HepG2 (cell line): ENCODE results near the gene PVR. TPM values are rescaled to one million over a fixed set of nuclear protein-coding genes. Genes with fewer than 3 reads are reported as not detected.

Source experiments
- ATAC-seq: fragments of 200-7000 bp; cut with Tn5 transposase; 3 replicates; pipeline ENCODE4 v1.9.1; 2020; ENCODE audit warnings: mild to moderate bottlenecking, moderate library complexity
- BruUV-seq: library from RNA; stranded (reverse); fragments of 400-500 nt; replicated peaks from 2 replicates; lab custom pipeline; 2021; lab: Mats Ljungman, UMichigan
- CTCF ChIA-PET: fragments of 300-600 bp; formaldehyde crosslinking; extraction: SDS; loops from one replicate; lab custom pipeline; 2021; ENCODE audit warnings: low total read pairs, inconsistent platforms, low intra/inter-chr PET ratio; lab: Yijun Ruan, JAX
- POLR2A ChIA-PET: fragments of 350-600 bp; sonication (Branson Sonifier 250); formaldehyde crosslinking; loops from one replicate; lab custom pipeline; 2020; ENCODE audit warnings: antibody characterized with exemption, inconsistent platforms; lab: Yijun Ruan, JAX
- DNase-seq: peaks from one replicate; pipeline ENCODE4 v3.0.0-alpha.2; 2015; ENCODE audit warnings: low spot score
- FAIRE-seq: peaks from 3 replicates; lab custom pipeline; 2011; peaks lifted over from hg19 to GRCh38; lab: Jason Lieb, UNC
- H2AFZ ChIP-seq: one replicate; pipeline ENCODE4 v1.6.1; 2011; ENCODE audit warnings: low read length, inconsistent platforms
- H3K27ac ChIP-seq: fragments of 300-600 bp; 3 replicates; pipeline ENCODE4 v1.8.0; 2011; ENCODE audit warnings: mixed run types, mild to moderate bottlenecking, mixed read lengths, low read length, inconsistent platforms; ENCODE audit not compliant: insufficient read depth; ENCODE audit errors: extremely low read length
- H3K27me3 ChIP-seq, 2 experiments: fragments of 200-600 bp in 1 of 2; 2 replicates in 1 of 2; 3 replicates in 1 of 2; pipeline versions ENCODE4 v1.6.0 to v1.8.0; 2011; ENCODE audit warnings: low read length in 2 of 2, mild to moderate bottlenecking in 2 of 2, moderate library complexity in 2 of 2, inconsistent platforms in 1 of 2; ENCODE audit not compliant: insufficient read depth in 2 of 2, control insufficient read depth in 1 of 2
- H3K36me3 ChIP-seq, 2 experiments: fragments of 200-600 bp in 1 of 2; replicated peaks in 1 of 2; 2 replicates in 1 of 2; 3 replicates in 1 of 2; pipeline versions ENCODE4 v1.5.1 to v1.8.0; 2011; ENCODE audit warnings: low read length in 2 of 2, inconsistent platforms in 1 of 2; ENCODE audit not compliant: insufficient read depth in 2 of 2, control insufficient read depth in 1 of 2
- H3K4me1 ChIP-seq: 2 replicates; pipeline ENCODE4 v1.5.1; 2012; ENCODE audit warnings: low read length, inconsistent platforms; ENCODE audit not compliant: insufficient read depth
- H3K4me2 ChIP-seq: 2 replicates; pipeline ENCODE4 v1.6.0; 2011; ENCODE audit warnings: low read depth, low read length, inconsistent platforms
- H3K4me3 ChIP-seq, 3 experiments: fragments of 200-600 bp in 1 of 3; sonication (generic), shearing (Covaris generic) in 1 of 3; replicated peaks in 1 of 3; 2 replicates each; pipeline ENCODE4 v1.5.1; 2011 to 2016; ENCODE audit warnings: low read length in 3 of 3, inconsistent platforms in 2 of 3, low read depth in 2 of 3, mild to moderate bottlenecking in 2 of 3, control low read depth in 1 of 3, mixed read lengths in 1 of 3; ENCODE audit not compliant: insufficient read depth in 1 of 3
- H3K79me2 ChIP-seq: one replicate; pipeline ENCODE4 v1.6.1; 2011; ENCODE audit warnings: low read length, inconsistent platforms; ENCODE audit not compliant: insufficient read depth
- H3K9ac ChIP-seq: 2 replicates; pipeline ENCODE4 v1.6.0; 2011; ENCODE audit warnings: mild to moderate bottlenecking, low read depth, low read length, inconsistent platforms; ENCODE audit not compliant: insufficient read depth
- H3K9me3 ChIP-seq: 2 replicates; pipeline ENCODE4 v1.5.1; 2012; ENCODE audit warnings: mild to moderate bottlenecking, low read length
- H4K20me1 ChIP-seq: 2 replicates; pipeline ENCODE4 v1.6.0; 2011; ENCODE audit warnings: inconsistent platforms, mild to moderate bottlenecking, low read length, moderate library complexity; ENCODE audit not compliant: insufficient read depth
- BRD4 ChIP-seq: sonication (generic); formaldehyde crosslinking; IDR thresholded peaks from 2 replicates; pipeline ENCODE4 v1.4.0; 2020; ENCODE audit warnings: missing genetic modification reagents
- CBX5 ChIP-seq: sonication (generic); formaldehyde crosslinking; IDR thresholded peaks from 2 replicates; pipeline ENCODE4 v1.4.0; 2020; ENCODE audit warnings: missing genetic modification reagents, borderline replicate concordance
- CC2D1A ChIP-seq: sonication (generic); formaldehyde crosslinking; IDR thresholded peaks from 2 replicates; pipeline ENCODE4 v1.8.1; 2023; ENCODE audit warnings: mild to moderate bottlenecking, missing genetic modification reagents
- CEBPG ChIP-seq: IDR thresholded peaks from 2 replicates; pipeline ENCODE4 v1.6.1; 2016
- DNMT1 ChIP-seq: sonication (generic); formaldehyde crosslinking; IDR thresholded peaks from 2 replicates; pipeline ENCODE4 v1.5.1; 2020; ENCODE audit warnings: mild to moderate bottlenecking, missing genetic modification reagents
- FOXJ3 ChIP-seq: sonication (generic); formaldehyde crosslinking; IDR thresholded peaks from 2 replicates; pipeline ENCODE4 v1.4.0; 2020; ENCODE audit warnings: missing genetic modification reagents, mild to moderate bottlenecking, borderline replicate concordance
- HIC2 ChIP-seq: sonication (generic); formaldehyde crosslinking; IDR thresholded peaks from 2 replicates; pipeline ENCODE4 v1.9.0; 2022; ENCODE audit warnings: low read depth, missing genetic modification reagents
- HIVEP1 ChIP-seq: sonication (generic); formaldehyde crosslinking; IDR thresholded peaks from 2 replicates; pipeline ENCODE4 v1.4.0; 2020; ENCODE audit warnings: mild to moderate bottlenecking, missing genetic modification reagents
- HMGXB4 ChIP-seq, 2 experiments: sonication (generic) in 1 of 2; formaldehyde crosslinking in 1 of 2; IDR thresholded peaks; 2 replicates each; pipeline versions ENCODE4 v1.4.0 to v1.6.1; 2018 to 2020; ENCODE audit warnings: missing genetic modification reagents in 2 of 2, borderline replicate concordance in 1 of 2, low read depth in 1 of 2, mild to moderate bottlenecking in 1 of 2, missing biosample characterization in 1 of 2
- IRF9 ChIP-seq: sonication (generic); formaldehyde crosslinking; IDR thresholded peaks from 2 replicates; pipeline ENCODE4 v1.8.0; 2022; ENCODE audit warnings: missing genetic modification reagents, mild to moderate bottlenecking, borderline replicate concordance
- KLF12 ChIP-seq: sonication (generic); formaldehyde crosslinking; IDR thresholded peaks from 2 replicates; pipeline ENCODE4 v1.4.0; 2020; ENCODE audit warnings: missing genetic modification reagents, borderline replicate concordance
- MAX ChIP-seq: IDR thresholded peaks from 2 replicates; pipeline ENCODE4 v1.6.1; 2012; ENCODE audit warnings: inconsistent platforms
- SP4 ChIP-seq: sonication (generic); formaldehyde crosslinking; IDR thresholded peaks from 2 replicates; pipeline ENCODE4 v1.8.1; 2023; ENCODE audit warnings: mild to moderate bottlenecking, missing genetic modification reagents
- TARDBP ChIP-seq: sonication (generic); formaldehyde crosslinking; IDR thresholded peaks from 2 replicates; pipeline ENCODE4 v1.8.0; 2022; ENCODE audit warnings: mild to moderate bottlenecking, missing genetic modification reagents
- ZNF678 ChIP-seq: sonication (generic); formaldehyde crosslinking; IDR thresholded peaks from 2 replicates; pipeline ENCODE4 v1.4.0; 2020; ENCODE audit warnings: mild to moderate bottlenecking, missing genetic modification reagents
- ZNF704 ChIP-seq: sonication (generic); formaldehyde crosslinking; IDR thresholded peaks from 2 replicates; pipeline ENCODE4 v1.8.1; 2023; ENCODE audit warnings: mild to moderate bottlenecking, inconsistent platforms, moderate library complexity, missing genetic modification reagents, borderline replicate concordance
- ZSCAN25 ChIP-seq: sonication (generic); formaldehyde crosslinking; IDR thresholded peaks from 2 replicates; pipeline ENCODE4 v1.8.0; 2022; ENCODE audit warnings: mild to moderate bottlenecking, missing genetic modification reagents
- WGBS: methylation state at CpG from one replicate; pipeline ENCODE4 v1.1.6; 2017; ENCODE audit warnings: low lambda C conversion rate; 5-methylcytosine and 5-hydroxymethylcytosine counted together
- in situ Hi-C: cut with HindIII; loops from 2 replicates; pipeline ENCODE4 v1.10.0; 2017; ENCODE audit warnings: low pct_unique_long_range_greater_than_20kb; ENCODE audit not compliant: extremely low pct_ligation_motif_present
- intact Hi-C: fragments of 100-400 bp; cut with micrococcal nuclease; formaldehyde crosslinking; loops from one replicate; pipeline ENCODE4 v1.10.0; 2022; ENCODE audit not compliant: unreplicated experiment
- polyA plus RNA-seq, 8 experiments: library from polyadenylated mRNA; depleted of rRNA in 3 of 8; stranded (reverse) in 7 of 8; unstranded in 1 of 8; fragments of >200 nt; fragmentation: Illumina TruSeq in 4 of 8; extraction: Trizol in 4 of 8; gene quantifications; 2 replicates each; pipeline versions ENCODE4 v1.2.1 to v1.2.3, GENCODE V29; 2011 to 2016; ENCODE audit warnings: low read depth in 4 of 8, missing spikeins in 1 of 8, mixed read lengths in 1 of 8; ENCODE audit not compliant: insufficient read depth in 1 of 8
- total RNA-seq, 5 experiments: library from RNA; depleted of rRNA; stranded (reverse); fragments of >200 nt; fragmentation: Illumina TruSeq; extraction: Trizol; gene quantifications; 2 replicates each; pipeline ENCODE4 v1.2.3, GENCODE V29; 2016; ENCODE audit warnings: low read depth in 1 of 5

Gene PVR
- total and polyA plus RNA-seq, 2 of the 13 experiments (the other 11 are each of a cell fraction or from before 2014, with no cell fraction given), result 43.4 to 46.6 TPM

- Histone ChIP-seq H3K36me3 (no peaks in the 10 kb centered on the region), H2AFZ (no peak overlapping the region), H3K79me2 (no peaks in the 10 kb centered on the region), H3K4me1 (peaks cover 100% of the 10 kb centered on the region), H3K4me2 (peak overlapping the region; percentile 60), H3K9ac (peak overlapping the region; percentile 57), H3K27me3 (no peaks in the 10 kb centered on the region), H3K27ac (peak overlapping the region; percentile 80), H3K9me3 (no peaks in the 10 kb centered on the region), H4K20me1 (no peaks in the 10 kb centered on the region), H3K4me3 (peak overlapping the region in 1 of 3 experiments; percentile 37; a peak in 1 of 6 replicates)
- ATAC-seq, result no peak
- POLR2A ChIA-PET, result interaction anchor here (0.8 to 2.7 kb wide), 20 partner anchors 9 to 196 kb away, joined by 3 to 94 read pairs (median 5); partner anchors contain the start of genes BCAM and NECTIN2
- CTCF ChIA-PET, result no interaction called here
- no peak for FAIRE-seq
- no TSS peak for BruUV-seq
- no peak for DNase-seq
- in situ Hi-C loops, result no loop called here
- intact Hi-C loops, result loop anchor here (2.0 kb wide), 1 partner anchor 25 kb away; no protein-coding TSS in a partner anchor
- 45% methylated on average over 2 of the region's 2 CpGs for WGBS
- TF ChIP-seq HIC2 (CRISPR knock-in tag), result 0 out of 2 replicates have a peak, but pooled peaks have one; percentile 9
- no peak for TF ChIP-seq MAX
- 0 out of 2 replicates have a peak, but pooled peaks have one; percentile 15 for TF ChIP-seq BRD4
- TF ChIP-seq IRF9 (CRISPR knock-in tag), result 0 out of 2 replicates have a peak, but pooled peaks have one; percentile 4
- TF ChIP-seq ZSCAN25 (CRISPR knock-in tag), result no peak
- TF ChIP-seq FOXJ3 (CRISPR knock-in tag), result no peak
- no peak for TF ChIP-seq CC2D1A
- TF ChIP-seq TARDBP (CRISPR knock-in tag), result no peak
- TF ChIP-seq ZNF678 (CRISPR knock-in tag), result 0 out of 2 replicates have a peak, but pooled peaks have one; percentile 44
- no peak for TF ChIP-seq DNMT1 (CRISPR knock-in tag)
- TF ChIP-seq ZNF704, result no peak
- TF ChIP-seq CBX5 (CRISPR knock-in tag), result no peak
- 0 out of 2 replicates have a peak, but pooled peaks have one; percentile 25 for TF ChIP-seq CEBPG (CRISPR knock-in tag)
- TF ChIP-seq HIVEP1, result no peak; the same call in 1 of the 2 replicates
- TF ChIP-seq KLF12, result no peak
- TF ChIP-seq HMGXB4 (CRISPR knock-in tag; IDR thresholded peaks at IDR 0.05; ENCODE audit: borderline replicate concordance in 1 of 2, low read depth in 1 of 2), result 0 out of 4 replicates have a peak, but pooled peaks of 1 of the 2 experiments have one; percentile 27
- 0 out of 2 replicates have a peak, but pooled peaks have one; percentile 11 for TF ChIP-seq SP4 (CRISPR knock-in tag)
Observed at GRCh38 chr19:44694184-44694579, 50.5 kb downstream of the PVR start.
